Measurements from ENCODE around the gene NFKBIA.

GRCh38 chr14:35433826-35434225 is 29.3 kb upstream of the NFKBIA start:
- no peak for TF ChIP-seq CTCF (conservative IDR thresholded peaks at IDR 0.05)
- no peak for TF ChIP-seq ZFX (IDR thresholded peaks at IDR 0.05)

Data from C4-2B (cell line).